GM23338 (cell line): ENCODE measurements around the gene CAPN9. TPM values are rescaled to one million over a fixed set of nuclear protein-coding genes. Genes with fewer than 3 reads are reported as not detected.

Experiments
- ATAC-seq: fragments of 200-7000 bp; cut with Tn5 transposase; 3 replicates; pipeline ENCODE4 v1.9.1; 2020
- DNase-seq: peaks from one replicate; pipeline ENCODE4 v3.0.0-alpha.2; 2015; ENCODE audit warnings: low spot score
- H2AFZ ChIP-seq: fragments of 200-600 bp; sonication (generic); 2 replicates; pipeline ENCODE4 v1.8.0; 2016; ENCODE audit warnings: antibody characterized with exemption, mild to moderate bottlenecking, moderate library complexity
- H3F3A ChIP-seq: fragments of 200-600 bp; sonication (generic); replicated peaks from 2 replicates; pipeline ENCODE4 v1.8.0; 2017; ENCODE audit warnings: antibody characterized with exemption, mixed run types, low read depth
- H3K27ac ChIP-seq: fragments of 200-600 bp; sonication (generic); 2 replicates; pipeline ENCODE4 v1.6.1; 2016; ENCODE audit warnings: low read depth
- H3K27me3 ChIP-seq: fragments of 200-600 bp; sonication (generic); 2 replicates; pipeline ENCODE4 v1.8.0; 2016; ENCODE audit warnings: mild to moderate bottlenecking, mixed run types, moderate library complexity; ENCODE audit not compliant: insufficient read depth
- H3K36me3 ChIP-seq: fragments of 200-600 bp; sonication (generic); 2 replicates; pipeline ENCODE4 v1.8.0; 2016; ENCODE audit warnings: mild to moderate bottlenecking; ENCODE audit not compliant: insufficient read depth
- H3K4me1 ChIP-seq: fragments of 200-600 bp; sonication (generic); 2 replicates; pipeline ENCODE4 v1.8.0; 2016; ENCODE audit warnings: mild to moderate bottlenecking, moderate library complexity; ENCODE audit not compliant: insufficient read depth
- H3K4me2 ChIP-seq: fragments of 200-600 bp; sonication (generic); 2 replicates; pipeline ENCODE4 v1.7.1; 2017; ENCODE audit warnings: mixed run types
- H3K4me3 ChIP-seq: fragments of 200-600 bp; sonication (generic); 2 replicates; pipeline ENCODE4 v1.6.1; 2016; ENCODE audit warnings: mixed run types
- H3K79me2 ChIP-seq: fragments of 200-600 bp; sonication (generic); replicated peaks from 2 replicates; pipeline ENCODE4 v1.8.0; 2017; ENCODE audit warnings: mild to moderate bottlenecking; ENCODE audit not compliant: insufficient read depth
- H3K9me2 ChIP-seq: fragments of 200-600 bp; sonication (generic); 2 replicates; pipeline ENCODE4 v1.8.0; 2017; ENCODE audit not compliant: insufficient read depth
- H4K20me1 ChIP-seq: fragments of 200-600 bp; sonication (generic); replicated peaks from 2 replicates; pipeline ENCODE4 v1.8.0; 2017; ENCODE audit warnings: mild to moderate bottlenecking; ENCODE audit not compliant: insufficient read depth
- H3K27ac Mint-ChIP-seq: 2 replicates; pipeline ENCODE4 v1.8.0; 2020; ENCODE audit warnings: inconsistent platforms, mild to moderate bottlenecking, moderate library complexity, mixed read lengths
- H3K27me3 Mint-ChIP-seq: 3 replicates; pipeline ENCODE4 v1.8.0; 2022; ENCODE audit warnings: low read depth, mild to moderate bottlenecking, moderate library complexity, mixed read lengths, inconsistent platforms; ENCODE audit not compliant: insufficient read depth, poor library complexity
- H3K36me3 Mint-ChIP-seq: 3 replicates; pipeline ENCODE4 v1.8.0; 2021; ENCODE audit warnings: low read depth, mild to moderate bottlenecking, inconsistent platforms, moderate library complexity, mixed read lengths
- H3K4me1 Mint-ChIP-seq: 3 replicates; pipeline ENCODE4 v1.8.0; 2020; ENCODE audit warnings: mild to moderate bottlenecking, inconsistent platforms, mixed read lengths
- H3K4me3 Mint-ChIP-seq: 3 replicates; pipeline ENCODE4 v1.8.0; 2021; ENCODE audit warnings: moderate library complexity, mild to moderate bottlenecking, inconsistent platforms, mixed read lengths
- H3K9me3 Mint-ChIP-seq: 3 replicates; pipeline ENCODE4 v1.8.0; 2020; ENCODE audit warnings: moderate library complexity, mild to moderate bottlenecking, inconsistent platforms, mixed read lengths
- CREB1 ChIP-seq: fragments of 250-450 bp; sonication (Bioruptor Pico); IDR thresholded peaks from 2 replicates; pipeline ENCODE4 v1.5.0; 2020; ENCODE audit warnings: low read depth, mild to moderate bottlenecking, moderate library complexity
- EZH2 ChIP-seq: fragments of 200-600 bp; sonication (generic); IDR thresholded peaks from one replicate; pipeline ENCODE4 v1.8.0; 2017; ENCODE audit warnings: antibody characterized with exemption, mild to moderate bottlenecking, low read depth; ENCODE audit not compliant: unreplicated experiment
- EZH2phosphoT487 ChIP-seq: fragments of 200-600 bp; sonication (generic); IDR thresholded peaks from one replicate; pipeline ENCODE4 v1.8.1; 2018; ENCODE audit warnings: antibody characterized with exemption; ENCODE audit not compliant: unreplicated experiment
- JUNB ChIP-seq: IDR thresholded peaks from one replicate; pipeline ENCODE4 v1.6.1; 2016; ENCODE audit warnings: antibody characterized with exemption; ENCODE audit not compliant: unreplicated experiment
- NANOG ChIP-seq: IDR thresholded peaks from 2 replicates; pipeline ENCODE4 v1.6.1; 2016; ENCODE audit warnings: antibody characterized with exemption, borderline replicate concordance
- POLR2AphosphoS5 ChIP-seq: IDR thresholded peaks from 2 replicates; pipeline ENCODE4 v1.6.1; 2016; ENCODE audit warnings: antibody characterized with exemption, low read depth
- REST ChIP-seq: IDR thresholded peaks from one replicate; pipeline ENCODE4 v1.6.1; 2018; ENCODE audit warnings: antibody characterized with exemption; ENCODE audit not compliant: unreplicated experiment
- STAT1 ChIP-seq: IDR thresholded peaks from one replicate; pipeline ENCODE4 v1.6.1; 2016; ENCODE audit warnings: antibody characterized with exemption; ENCODE audit not compliant: unreplicated experiment
- ZNF114 ChIP-seq: fragments of 250-450 bp; sonication (Bioruptor Pico); IDR thresholded peaks from 2 replicates; pipeline ENCODE4 v1.5.0; 2020; ENCODE audit warnings: mild to moderate bottlenecking, moderate library complexity
- ZNF331 ChIP-seq: fragments of 250-450 bp; sonication (Bioruptor Pico); IDR thresholded peaks from 2 replicates; pipeline ENCODE4 v1.5.0; 2020; ENCODE audit warnings: low read depth, mild to moderate bottlenecking, moderate library complexity
- polyA plus RNA-seq: library from polyadenylated mRNA; unstranded; fragments of >200 nt; fragmentation: Nextera tagmentation; extraction: Ambion mirVana; gene quantifications from 2 replicates; pipeline ENCODE4 v1.2.1, GENCODE V29; 2016
- total RNA-seq: library from RNA; depleted of rRNA; stranded (reverse); fragments of >200 nt; shearing (Covaris generic); gene quantifications from 2 replicates; pipeline ENCODE4 v1.2.3, GENCODE V29; 2014
- TF ChIP-seq, protein P1 (sequence below): fragments of 250-450 bp; sonication (Bioruptor Pico); IDR thresholded peaks from 2 replicates; pipeline ENCODE4 v1.5.0; 2020; ENCODE audit warnings: mild to moderate bottlenecking, moderate library complexity

CAPN9 gene
- total and polyA plus RNA-seq, 2 experiments from 2014 or later, result 0.07 TPM; not detected in 1

DNA sequence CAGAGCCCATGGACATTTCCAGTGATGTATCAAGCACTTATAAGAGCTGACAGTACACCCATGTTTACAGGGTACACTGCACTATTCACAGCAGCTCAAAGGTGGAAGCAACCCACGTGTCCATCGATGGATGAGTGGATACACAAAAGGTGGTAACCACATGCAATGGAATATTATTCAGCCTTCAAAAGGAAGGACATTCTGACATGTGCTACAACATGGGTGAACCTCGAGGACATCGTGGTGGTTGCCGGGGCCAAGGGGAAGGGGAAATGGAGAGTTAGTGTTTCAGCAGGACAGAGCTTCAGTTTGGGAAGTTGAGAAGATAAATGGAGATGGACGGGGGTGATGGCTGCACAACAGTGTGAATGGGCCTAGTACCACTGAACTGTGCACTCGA, 42.4 kb upstream of the CAPN9 start:
- Mint-ChIP-seq H3K36me3 (no peaks in the 10 kb centered on the region), H3K27me3 (peaks cover 10% of the 10 kb centered on the region), H3K4me3 (no peak overlapping the region), H3K9me3 (no peaks in the 10 kb centered on the region), H3K27ac (no peak overlapping the region), H3K4me1 (peaks cover 7% of the 10 kb centered on the region)
- DNase-seq (no peak), ATAC-seq (no peak)
- no peak overlapping the region for H3K27ac ChIP-seq
- no peaks in the 10 kb centered on the region for H3K4me1 ChIP-seq
- H3K9me2 ChIP-seq, result no peaks in the 10 kb centered on the region
- TF ChIP-seq EZH2phosphoT487 (no peak), REST (no peak), CREB1 (no peak), ZNF114 (CRISPR knock-in tag) (no peak), ZNF331 (no peak), NANOG (no peak), STAT1 (no peak), EZH2 (no peak), POLR2AphosphoS5 (no peak), JUNB (no peak)
- TF ChIP-seq, protein P1, sequence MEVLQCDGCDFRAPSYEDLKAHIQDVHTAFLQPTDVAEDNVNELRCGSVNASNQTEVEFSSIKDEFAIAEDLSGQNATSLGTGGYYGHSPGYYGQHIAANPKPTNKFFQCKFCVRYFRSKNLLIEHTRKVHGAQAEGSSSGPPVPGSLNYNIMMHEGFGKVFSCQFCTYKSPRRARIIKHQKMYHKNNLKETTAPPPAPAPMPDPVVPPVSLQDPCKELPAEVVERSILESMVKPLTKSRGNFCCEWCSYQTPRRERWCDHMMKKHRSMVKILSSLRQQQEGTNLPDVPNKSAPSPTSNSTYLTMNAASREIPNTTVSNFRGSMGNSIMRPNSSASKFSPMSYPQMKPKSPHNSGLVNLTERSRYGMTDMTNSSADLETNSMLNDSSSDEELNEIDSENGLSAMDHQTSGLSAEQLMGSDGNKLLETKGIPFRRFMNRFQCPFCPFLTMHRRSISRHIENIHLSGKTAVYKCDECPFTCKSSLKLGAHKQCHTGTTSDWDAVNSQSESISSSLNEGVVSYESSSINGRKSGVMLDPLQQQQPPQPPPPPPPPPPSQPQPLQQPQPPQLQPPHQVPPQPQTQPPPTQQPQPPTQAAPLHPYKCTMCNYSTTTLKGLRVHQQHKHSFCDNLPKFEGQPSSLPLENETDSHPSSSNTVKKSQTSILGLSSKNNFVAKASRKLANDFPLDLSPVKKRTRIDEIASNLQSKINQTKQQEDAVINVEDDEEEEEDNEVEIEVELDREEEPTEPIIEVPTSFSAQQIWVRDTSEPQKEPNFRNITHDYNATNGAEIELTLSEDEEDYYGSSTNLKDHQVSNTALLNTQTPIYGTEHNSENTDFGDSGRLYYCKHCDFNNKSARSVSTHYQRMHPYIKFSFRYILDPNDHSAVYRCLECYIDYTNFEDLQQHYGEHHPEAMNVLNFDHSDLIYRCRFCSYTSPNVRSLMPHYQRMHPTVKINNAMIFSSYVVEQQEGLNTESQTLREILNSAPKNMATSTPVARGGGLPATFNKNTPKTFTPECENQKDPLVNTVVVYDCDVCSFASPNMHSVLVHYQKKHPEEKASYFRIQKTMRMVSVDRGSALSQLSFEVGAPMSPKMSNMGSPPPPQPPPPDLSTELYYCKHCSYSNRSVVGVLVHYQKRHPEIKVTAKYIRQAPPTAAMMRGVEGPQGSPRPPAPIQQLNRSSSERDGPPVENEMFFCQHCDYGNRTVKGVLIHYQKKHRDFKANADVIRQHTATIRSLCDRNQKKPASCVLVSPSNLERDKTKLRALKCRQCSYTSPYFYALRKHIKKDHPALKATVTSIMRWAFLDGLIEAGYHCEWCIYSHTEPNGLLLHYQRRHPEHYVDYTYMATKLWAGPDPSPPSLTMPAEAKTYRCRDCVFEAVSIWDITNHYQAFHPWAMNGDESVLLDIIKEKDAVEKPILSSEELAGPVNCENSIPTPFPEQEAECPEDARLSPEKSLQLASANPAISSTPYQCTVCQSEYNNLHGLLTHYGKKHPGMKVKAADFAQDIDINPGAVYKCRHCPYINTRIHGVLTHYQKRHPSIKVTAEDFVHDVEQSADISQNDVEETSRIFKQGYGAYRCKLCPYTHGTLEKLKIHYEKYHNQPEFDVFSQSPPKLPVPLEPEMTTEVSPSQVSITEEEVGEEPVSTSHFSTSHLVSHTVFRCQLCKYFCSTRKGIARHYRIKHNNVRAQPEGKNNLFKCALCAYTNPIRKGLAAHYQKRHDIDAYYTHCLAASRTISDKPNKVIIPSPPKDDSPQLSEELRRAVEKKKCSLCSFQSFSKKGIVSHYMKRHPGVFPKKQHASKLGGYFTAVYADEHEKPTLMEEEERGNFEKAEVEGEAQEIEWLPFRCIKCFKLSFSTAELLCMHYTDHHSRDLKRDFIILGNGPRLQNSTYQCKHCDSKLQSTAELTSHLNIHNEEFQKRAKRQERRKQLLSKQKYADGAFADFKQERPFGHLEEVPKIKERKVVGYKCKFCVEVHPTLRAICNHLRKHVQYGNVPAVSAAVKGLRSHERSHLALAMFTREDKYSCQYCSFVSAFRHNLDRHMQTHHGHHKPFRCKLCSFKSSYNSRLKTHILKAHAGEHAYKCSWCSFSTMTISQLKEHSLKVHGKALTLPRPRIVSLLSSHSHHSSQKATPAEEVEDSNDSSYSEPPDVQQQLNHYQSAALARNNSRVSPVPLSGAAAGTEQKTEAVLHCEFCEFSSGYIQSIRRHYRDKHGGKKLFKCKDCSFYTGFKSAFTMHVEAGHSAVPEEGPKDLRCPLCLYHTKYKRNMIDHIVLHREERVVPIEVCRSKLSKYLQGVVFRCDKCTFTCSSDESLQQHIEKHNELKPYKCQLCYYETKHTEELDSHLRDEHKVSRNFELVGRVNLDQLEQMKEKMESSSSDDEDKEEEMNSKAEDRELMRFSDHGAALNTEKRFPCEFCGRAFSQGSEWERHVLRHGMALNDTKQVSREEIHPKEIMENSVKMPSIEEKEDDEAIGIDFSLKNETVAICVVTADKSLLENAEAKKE, result no peak
- no peaks in the 10 kb centered on the region for H4K20me1 ChIP-seq
- no peaks in the 10 kb centered on the region for H3K79me2 ChIP-seq
- no peaks in the 10 kb centered on the region for H3F3A ChIP-seq
- H3K27me3 ChIP-seq, result no peaks in the 10 kb centered on the region
- H3K36me3 ChIP-seq, result no peaks in the 10 kb centered on the region
- no peak overlapping the region for H2AFZ ChIP-seq
- H3K4me3 ChIP-seq, result no peak overlapping the region
- no peak overlapping the region for H3K4me2 ChIP-seq
